ENCODE measurements around the gene ST6GAL1. TPM values are rescaled to one million over a fixed set of nuclear protein-coding genes. Genes with fewer than 3 reads are reported as not detected.
"Not testable (repeated sequence)": the region's sequence is repeated elsewhere in the genome, so short reads cannot be mapped to it uniquely, and the experiment has no call there.

ST6GAL1 gene
- total RNA-seq, 4 donors from 2014 or later: 32.6 to 107 (median 57.1) TPM

GRCh38 chr3:187005827-187006481, 75.6 kb downstream of the ST6GAL1 start:
- TF ChIP-seq POLR2A (IDR thresholded peaks at IDR 0.05): no peak
- TF ChIP-seq CTCF (IDR thresholded peaks at IDR 0.05): no peak
- Histone ChIP-seq H3K27ac (no peak overlapping the region), H3K36me3 (no peaks in the 10 kb centered on the region), H3K4me3 (no peak overlapping the region), H3K4me1 (no peaks in the 10 kb centered on the region), H3K27me3 (no peaks in the 10 kb centered on the region), H3K9me3 (no peaks in the 10 kb centered on the region)
- intact Hi-C loops (cut with DNase I; ENCODE audit: low total_unique reads): no loop called here
- DNase-seq: no peak

GRCh38 chr3:187006864-187007630, 76.7 kb downstream of the ST6GAL1 start:
- TF ChIP-seq POLR2A (IDR thresholded peaks at IDR 0.05): no peak
- TF ChIP-seq CTCF (IDR thresholded peaks at IDR 0.05): no peak
- Histone ChIP-seq H3K27me3 (no peaks in the 10 kb centered on the region), H3K36me3 (no peaks in the 10 kb centered on the region), H3K27ac (no peak overlapping the region), H3K4me1 (no peaks in the 10 kb centered on the region), H3K4me3 (no peak overlapping the region), H3K9me3 (no peaks in the 10 kb centered on the region)
- intact Hi-C loops (cut with DNase I; ENCODE audit: low total_unique reads): no loop called here
- DNase-seq: no peak

- H3K27me3 ChIP-seq; intact Hi-C loops (cut with DNase I; ENCODE audit: low total_unique reads); DNase-seq; H3K4me3 ChIP-seq; H3K4me1 ChIP-seq; H3K9me3 ChIP-seq; H3K36me3 ChIP-seq: not testable (repeated sequence)
- peak overlapping the region in 1 of 2 donors; percentile 51 for H3K27ac ChIP-seq
Observed at GRCh38 chr3:187010382-187010781, 80.1 kb downstream of the ST6GAL1 start.

- Histone ChIP-seq H3K9me3 (no peaks in the 10 kb centered on the region), H3K27me3 (no peaks in the 10 kb centered on the region), H3K4me3 (no peak overlapping the region), H3K36me3 (no peaks in the 10 kb centered on the region), H3K27ac (no peak overlapping the region), H3K4me1 (no peaks in the 10 kb centered on the region)
- TF ChIP-seq POLR2A (IDR thresholded peaks at IDR 0.05) (no peak), CTCF (IDR thresholded peaks at IDR 0.05) (no peak)
- DNase-seq: no peak
- intact Hi-C loops (cut with DNase I; ENCODE audit: low total_unique reads): no loop called here
Observed at GRCh38 chr3:187011915-187012314, 81.6 kb downstream of the ST6GAL1 start.

GRCh38 chr3:187012609-187013051, 82.3 kb downstream of the ST6GAL1 start:
- DNase-seq: no peak
- intact Hi-C loops (cut with DNase I; ENCODE audit: low total_unique reads): no loop called here
- Histone ChIP-seq H3K4me1 (no peaks in the 10 kb centered on the region), H3K9me3 (no peaks in the 10 kb centered on the region), H3K27ac (no peak overlapping the region), H3K27me3 (no peaks in the 10 kb centered on the region), H3K4me3 (no peak overlapping the region), H3K36me3 (no peaks in the 10 kb centered on the region)
- TF ChIP-seq POLR2A (IDR thresholded peaks at IDR 0.05): no peak
- TF ChIP-seq CTCF (IDR thresholded peaks at IDR 0.05): no peak

Measured in uterus (tissue), 4 donors.